GM12891 (cell line): ENCODE data around the gene GABBR2.

Experiments used
- PAX5 ChIP-seq: IDR thresholded peaks from 2 replicates; pipeline ENCODE4 v1.6.1; 2011; ENCODE audit warnings: low read length, moderate library complexity, mild to moderate bottlenecking; ENCODE audit not compliant: insufficient read depth, severe bottlenecking
- POLR2A ChIP-seq: IDR thresholded peaks from 2 replicates; pipeline ENCODE4 v1.6.1; 2011; ENCODE audit warnings: low read depth, low read length, control low read depth
- POLR2AphosphoS5 ChIP-seq: IDR thresholded peaks from 2 replicates; pipeline ENCODE4 v1.6.1; 2011; ENCODE audit warnings: low read depth, low read length, control low read depth
- POU2F2 ChIP-seq: IDR thresholded peaks from 2 replicates; pipeline ENCODE4 v1.6.1; 2011; ENCODE audit warnings: low read depth, mild to moderate bottlenecking, control low read depth, low read length, moderate library complexity
- SPI1 ChIP-seq: IDR thresholded peaks from 2 replicates; pipeline ENCODE4 v1.6.1; 2011; ENCODE audit warnings: low read depth, low read length, control low read depth
- TAF1 ChIP-seq: IDR thresholded peaks from 2 replicates; pipeline ENCODE4 v1.6.1; 2011; ENCODE audit warnings: low read depth, low read length, control low read depth

GRCh38 chr9:98375138-98375726, 333.5 kb downstream of the GABBR2 start:
- no peak for TF ChIP-seq TAF1
- TF ChIP-seq POLR2AphosphoS5 = no peak
- TF ChIP-seq POLR2A = no peak
- no peak for TF ChIP-seq POU2F2
- peak; percentile 20 for TF ChIP-seq PAX5
- TF ChIP-seq SPI1 = peak; percentile 59
